GM23338 (cell line): ENCODE results near the gene NFIC. TPM values are rescaled to one million over a fixed set of nuclear protein-coding genes. Genes with fewer than 3 reads are reported as not detected.

ENCODE experiments used
- ATAC-seq: fragments of 200-7000 bp; cut with Tn5 transposase; 3 replicates; pipeline ENCODE4 v1.9.1; 2020
- DNase-seq: peaks from one replicate; pipeline ENCODE4 v3.0.0-alpha.2; 2015; ENCODE audit warnings: low spot score
- H2AFZ ChIP-seq: fragments of 200-600 bp; sonication (generic); 2 replicates; pipeline ENCODE4 v1.8.0; 2016; ENCODE audit warnings: antibody characterized with exemption, mild to moderate bottlenecking, moderate library complexity
- H3F3A ChIP-seq: fragments of 200-600 bp; sonication (generic); replicated peaks from 2 replicates; pipeline ENCODE4 v1.8.0; 2017; ENCODE audit warnings: antibody characterized with exemption, mixed run types, low read depth
- H3K27ac ChIP-seq: fragments of 200-600 bp; sonication (generic); 2 replicates; pipeline ENCODE4 v1.6.1; 2016; ENCODE audit warnings: low read depth
- H3K27me3 ChIP-seq: fragments of 200-600 bp; sonication (generic); 2 replicates; pipeline ENCODE4 v1.8.0; 2016; ENCODE audit warnings: mild to moderate bottlenecking, mixed run types, moderate library complexity; ENCODE audit not compliant: insufficient read depth
- H3K36me3 ChIP-seq: fragments of 200-600 bp; sonication (generic); 2 replicates; pipeline ENCODE4 v1.8.0; 2016; ENCODE audit warnings: mild to moderate bottlenecking; ENCODE audit not compliant: insufficient read depth
- H3K4me1 ChIP-seq: fragments of 200-600 bp; sonication (generic); 2 replicates; pipeline ENCODE4 v1.8.0; 2016; ENCODE audit warnings: mild to moderate bottlenecking, moderate library complexity; ENCODE audit not compliant: insufficient read depth
- H3K4me2 ChIP-seq: fragments of 200-600 bp; sonication (generic); 2 replicates; pipeline ENCODE4 v1.7.1; 2017; ENCODE audit warnings: mixed run types
- H3K4me3 ChIP-seq: fragments of 200-600 bp; sonication (generic); 2 replicates; pipeline ENCODE4 v1.6.1; 2016; ENCODE audit warnings: mixed run types
- H3K79me2 ChIP-seq: fragments of 200-600 bp; sonication (generic); replicated peaks from 2 replicates; pipeline ENCODE4 v1.8.0; 2017; ENCODE audit warnings: mild to moderate bottlenecking; ENCODE audit not compliant: insufficient read depth
- H3K9me2 ChIP-seq: fragments of 200-600 bp; sonication (generic); 2 replicates; pipeline ENCODE4 v1.8.0; 2017; ENCODE audit not compliant: insufficient read depth
- H4K20me1 ChIP-seq: fragments of 200-600 bp; sonication (generic); replicated peaks from 2 replicates; pipeline ENCODE4 v1.8.0; 2017; ENCODE audit warnings: mild to moderate bottlenecking; ENCODE audit not compliant: insufficient read depth
- H3K27ac Mint-ChIP-seq: 2 replicates; pipeline ENCODE4 v1.8.0; 2020; ENCODE audit warnings: inconsistent platforms, mild to moderate bottlenecking, moderate library complexity, mixed read lengths
- H3K27me3 Mint-ChIP-seq: 3 replicates; pipeline ENCODE4 v1.8.0; 2022; ENCODE audit warnings: low read depth, mild to moderate bottlenecking, moderate library complexity, mixed read lengths, inconsistent platforms; ENCODE audit not compliant: insufficient read depth, poor library complexity
- H3K36me3 Mint-ChIP-seq: 3 replicates; pipeline ENCODE4 v1.8.0; 2021; ENCODE audit warnings: low read depth, mild to moderate bottlenecking, inconsistent platforms, moderate library complexity, mixed read lengths
- H3K4me1 Mint-ChIP-seq: 3 replicates; pipeline ENCODE4 v1.8.0; 2020; ENCODE audit warnings: mild to moderate bottlenecking, inconsistent platforms, mixed read lengths
- H3K4me3 Mint-ChIP-seq: 3 replicates; pipeline ENCODE4 v1.8.0; 2021; ENCODE audit warnings: moderate library complexity, mild to moderate bottlenecking, inconsistent platforms, mixed read lengths
- H3K9me3 Mint-ChIP-seq: 3 replicates; pipeline ENCODE4 v1.8.0; 2020; ENCODE audit warnings: moderate library complexity, mild to moderate bottlenecking, inconsistent platforms, mixed read lengths
- CREB1 ChIP-seq: fragments of 250-450 bp; sonication (Bioruptor Pico); IDR thresholded peaks from 2 replicates; pipeline ENCODE4 v1.5.0; 2020; ENCODE audit warnings: low read depth, mild to moderate bottlenecking, moderate library complexity
- ETS1 ChIP-seq: IDR thresholded peaks from 2 replicates; pipeline ENCODE4 v1.6.1; 2016; ENCODE audit warnings: antibody characterized with exemption
- EZH2 ChIP-seq: fragments of 200-600 bp; sonication (generic); IDR thresholded peaks from one replicate; pipeline ENCODE4 v1.8.0; 2017; ENCODE audit warnings: antibody characterized with exemption, mild to moderate bottlenecking, low read depth; ENCODE audit not compliant: unreplicated experiment
- JUNB ChIP-seq: IDR thresholded peaks from one replicate; pipeline ENCODE4 v1.6.1; 2016; ENCODE audit warnings: antibody characterized with exemption; ENCODE audit not compliant: unreplicated experiment
- STAT1 ChIP-seq: IDR thresholded peaks from one replicate; pipeline ENCODE4 v1.6.1; 2016; ENCODE audit warnings: antibody characterized with exemption; ENCODE audit not compliant: unreplicated experiment
- polyA plus RNA-seq: library from polyadenylated mRNA; unstranded; fragments of >200 nt; fragmentation: Nextera tagmentation; extraction: Ambion mirVana; gene quantifications from 2 replicates; pipeline ENCODE4 v1.2.1, GENCODE V29; 2016
- total RNA-seq: library from RNA; depleted of rRNA; stranded (reverse); fragments of >200 nt; shearing (Covaris generic); gene quantifications from 2 replicates; pipeline ENCODE4 v1.2.3, GENCODE V29; 2014
- TF ChIP-seq, protein P1 (sequence below): fragments of 250-450 bp; sonication (Bioruptor Pico); IDR thresholded peaks from 2 replicates; pipeline ENCODE4 v1.5.0; 2020; ENCODE audit warnings: mild to moderate bottlenecking, moderate library complexity
- TF ChIP-seq, protein P2 (sequence below), 2 experiments: fragments of 200-600 bp in 1 of 2; sonication (generic) in 1 of 2; conservative IDR thresholded peaks; 2 replicates each; pipeline versions ENCODE4 v1.5.1 to v1.6.1; 2016 to 2017; ENCODE audit warnings: antibody characterized with exemption in 2 of 2, low read depth in 2 of 2, mild to moderate bottlenecking in 2 of 2, moderate library complexity in 1 of 2

The NFIC gene
- total and polyA plus RNA-seq, 2 experiments from 2014 or later, result 1.3 to 5.3 TPM

- no peaks in the 10 kb centered on the region for H3K36me3 ChIP-seq
- H3K4me1 ChIP-seq, result no peaks in the 10 kb centered on the region
- H3K27me3 ChIP-seq, result no peaks in the 10 kb centered on the region
- no peak overlapping the region for H3K4me2 ChIP-seq
- Mint-ChIP-seq H3K36me3 (no peaks in the 10 kb centered on the region), H3K9me3 (no peaks in the 10 kb centered on the region), H3K4me1 (no peaks in the 10 kb centered on the region), H3K4me3 (no peak overlapping the region), H3K27ac (no peak overlapping the region), H3K27me3 (peaks cover 9% of the 10 kb centered on the region)
- no peaks in the 10 kb centered on the region for H3K9me2 ChIP-seq
- no peaks in the 10 kb centered on the region for H4K20me1 ChIP-seq
- H3K4me3 ChIP-seq, result no peak overlapping the region
- ATAC-seq (no peak), DNase-seq (no peak)
- no peaks in the 10 kb centered on the region for H3F3A ChIP-seq
- H2AFZ ChIP-seq, result no peak overlapping the region
- no peaks in the 10 kb centered on the region for H3K79me2 ChIP-seq
- no peak overlapping the region for H3K27ac ChIP-seq
- no peak for TF ChIP-seq EZH2
- TF ChIP-seq ETS1, result no peak
- TF ChIP-seq CREB1, result no peak
- no peak for TF ChIP-seq JUNB
- TF ChIP-seq, protein P1, sequence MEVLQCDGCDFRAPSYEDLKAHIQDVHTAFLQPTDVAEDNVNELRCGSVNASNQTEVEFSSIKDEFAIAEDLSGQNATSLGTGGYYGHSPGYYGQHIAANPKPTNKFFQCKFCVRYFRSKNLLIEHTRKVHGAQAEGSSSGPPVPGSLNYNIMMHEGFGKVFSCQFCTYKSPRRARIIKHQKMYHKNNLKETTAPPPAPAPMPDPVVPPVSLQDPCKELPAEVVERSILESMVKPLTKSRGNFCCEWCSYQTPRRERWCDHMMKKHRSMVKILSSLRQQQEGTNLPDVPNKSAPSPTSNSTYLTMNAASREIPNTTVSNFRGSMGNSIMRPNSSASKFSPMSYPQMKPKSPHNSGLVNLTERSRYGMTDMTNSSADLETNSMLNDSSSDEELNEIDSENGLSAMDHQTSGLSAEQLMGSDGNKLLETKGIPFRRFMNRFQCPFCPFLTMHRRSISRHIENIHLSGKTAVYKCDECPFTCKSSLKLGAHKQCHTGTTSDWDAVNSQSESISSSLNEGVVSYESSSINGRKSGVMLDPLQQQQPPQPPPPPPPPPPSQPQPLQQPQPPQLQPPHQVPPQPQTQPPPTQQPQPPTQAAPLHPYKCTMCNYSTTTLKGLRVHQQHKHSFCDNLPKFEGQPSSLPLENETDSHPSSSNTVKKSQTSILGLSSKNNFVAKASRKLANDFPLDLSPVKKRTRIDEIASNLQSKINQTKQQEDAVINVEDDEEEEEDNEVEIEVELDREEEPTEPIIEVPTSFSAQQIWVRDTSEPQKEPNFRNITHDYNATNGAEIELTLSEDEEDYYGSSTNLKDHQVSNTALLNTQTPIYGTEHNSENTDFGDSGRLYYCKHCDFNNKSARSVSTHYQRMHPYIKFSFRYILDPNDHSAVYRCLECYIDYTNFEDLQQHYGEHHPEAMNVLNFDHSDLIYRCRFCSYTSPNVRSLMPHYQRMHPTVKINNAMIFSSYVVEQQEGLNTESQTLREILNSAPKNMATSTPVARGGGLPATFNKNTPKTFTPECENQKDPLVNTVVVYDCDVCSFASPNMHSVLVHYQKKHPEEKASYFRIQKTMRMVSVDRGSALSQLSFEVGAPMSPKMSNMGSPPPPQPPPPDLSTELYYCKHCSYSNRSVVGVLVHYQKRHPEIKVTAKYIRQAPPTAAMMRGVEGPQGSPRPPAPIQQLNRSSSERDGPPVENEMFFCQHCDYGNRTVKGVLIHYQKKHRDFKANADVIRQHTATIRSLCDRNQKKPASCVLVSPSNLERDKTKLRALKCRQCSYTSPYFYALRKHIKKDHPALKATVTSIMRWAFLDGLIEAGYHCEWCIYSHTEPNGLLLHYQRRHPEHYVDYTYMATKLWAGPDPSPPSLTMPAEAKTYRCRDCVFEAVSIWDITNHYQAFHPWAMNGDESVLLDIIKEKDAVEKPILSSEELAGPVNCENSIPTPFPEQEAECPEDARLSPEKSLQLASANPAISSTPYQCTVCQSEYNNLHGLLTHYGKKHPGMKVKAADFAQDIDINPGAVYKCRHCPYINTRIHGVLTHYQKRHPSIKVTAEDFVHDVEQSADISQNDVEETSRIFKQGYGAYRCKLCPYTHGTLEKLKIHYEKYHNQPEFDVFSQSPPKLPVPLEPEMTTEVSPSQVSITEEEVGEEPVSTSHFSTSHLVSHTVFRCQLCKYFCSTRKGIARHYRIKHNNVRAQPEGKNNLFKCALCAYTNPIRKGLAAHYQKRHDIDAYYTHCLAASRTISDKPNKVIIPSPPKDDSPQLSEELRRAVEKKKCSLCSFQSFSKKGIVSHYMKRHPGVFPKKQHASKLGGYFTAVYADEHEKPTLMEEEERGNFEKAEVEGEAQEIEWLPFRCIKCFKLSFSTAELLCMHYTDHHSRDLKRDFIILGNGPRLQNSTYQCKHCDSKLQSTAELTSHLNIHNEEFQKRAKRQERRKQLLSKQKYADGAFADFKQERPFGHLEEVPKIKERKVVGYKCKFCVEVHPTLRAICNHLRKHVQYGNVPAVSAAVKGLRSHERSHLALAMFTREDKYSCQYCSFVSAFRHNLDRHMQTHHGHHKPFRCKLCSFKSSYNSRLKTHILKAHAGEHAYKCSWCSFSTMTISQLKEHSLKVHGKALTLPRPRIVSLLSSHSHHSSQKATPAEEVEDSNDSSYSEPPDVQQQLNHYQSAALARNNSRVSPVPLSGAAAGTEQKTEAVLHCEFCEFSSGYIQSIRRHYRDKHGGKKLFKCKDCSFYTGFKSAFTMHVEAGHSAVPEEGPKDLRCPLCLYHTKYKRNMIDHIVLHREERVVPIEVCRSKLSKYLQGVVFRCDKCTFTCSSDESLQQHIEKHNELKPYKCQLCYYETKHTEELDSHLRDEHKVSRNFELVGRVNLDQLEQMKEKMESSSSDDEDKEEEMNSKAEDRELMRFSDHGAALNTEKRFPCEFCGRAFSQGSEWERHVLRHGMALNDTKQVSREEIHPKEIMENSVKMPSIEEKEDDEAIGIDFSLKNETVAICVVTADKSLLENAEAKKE (CRISPR knock-in tag), result no peak
- TF ChIP-seq, protein P2, sequence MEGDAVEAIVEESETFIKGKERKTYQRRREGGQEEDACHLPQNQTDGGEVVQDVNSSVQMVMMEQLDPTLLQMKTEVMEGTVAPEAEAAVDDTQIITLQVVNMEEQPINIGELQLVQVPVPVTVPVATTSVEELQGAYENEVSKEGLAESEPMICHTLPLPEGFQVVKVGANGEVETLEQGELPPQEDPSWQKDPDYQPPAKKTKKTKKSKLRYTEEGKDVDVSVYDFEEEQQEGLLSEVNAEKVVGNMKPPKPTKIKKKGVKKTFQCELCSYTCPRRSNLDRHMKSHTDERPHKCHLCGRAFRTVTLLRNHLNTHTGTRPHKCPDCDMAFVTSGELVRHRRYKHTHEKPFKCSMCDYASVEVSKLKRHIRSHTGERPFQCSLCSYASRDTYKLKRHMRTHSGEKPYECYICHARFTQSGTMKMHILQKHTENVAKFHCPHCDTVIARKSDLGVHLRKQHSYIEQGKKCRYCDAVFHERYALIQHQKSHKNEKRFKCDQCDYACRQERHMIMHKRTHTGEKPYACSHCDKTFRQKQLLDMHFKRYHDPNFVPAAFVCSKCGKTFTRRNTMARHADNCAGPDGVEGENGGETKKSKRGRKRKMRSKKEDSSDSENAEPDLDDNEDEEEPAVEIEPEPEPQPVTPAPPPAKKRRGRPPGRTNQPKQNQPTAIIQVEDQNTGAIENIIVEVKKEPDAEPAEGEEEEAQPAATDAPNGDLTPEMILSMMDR (conservative IDR thresholded peaks at IDR 0.05; ENCODE audit: low read depth in 2 of 2), result no peak
- TF ChIP-seq STAT1, result no peak
These were observed 27.7 kb upstream of the NFIC start for GRCh38 chr19:3338541-3339181.
